Suprapubic skin (tissue), 3 donors: Measurements from ENCODE around the gene GSTO2.

Source experiments
- EP300 ChIP-seq: sonication (generic); formaldehyde crosslinking; IDR thresholded peaks from one replicate; pipeline ENCODE4 v1.6.1; 2017; ENCODE audit warnings: antibody characterized with exemption
- POLR2A ChIP-seq, 2 donors: fragments of 450-650 bp; IDR thresholded peaks; one replicate each; pipeline ENCODE4 v1.6.1; 2017; ENCODE audit warnings: antibody characterized with exemption in 2 of 2, mild to moderate bottlenecking in 2 of 2, moderate library complexity in 2 of 2
- TF ChIP-seq, protein P1 (sequence below), 2 donors: fragments of 200-600 bp in 1 of 2; fragments of 450-650 bp in 1 of 2; sonication (generic) in 1 of 2; IDR thresholded peaks; one replicate each; pipeline ENCODE4 v1.5.1; 2016 to 2019; ENCODE audit warnings: antibody characterized with exemption in 2 of 2, mild to moderate bottlenecking in 1 of 2, moderate library complexity in 1 of 2

GRCh38 chr10:104344219-104344618 is 75.2 kb downstream of the GSTO2 start:
- TF ChIP-seq POLR2A (IDR thresholded peaks at IDR 0.05) = no peak
- TF ChIP-seq, protein P1, sequence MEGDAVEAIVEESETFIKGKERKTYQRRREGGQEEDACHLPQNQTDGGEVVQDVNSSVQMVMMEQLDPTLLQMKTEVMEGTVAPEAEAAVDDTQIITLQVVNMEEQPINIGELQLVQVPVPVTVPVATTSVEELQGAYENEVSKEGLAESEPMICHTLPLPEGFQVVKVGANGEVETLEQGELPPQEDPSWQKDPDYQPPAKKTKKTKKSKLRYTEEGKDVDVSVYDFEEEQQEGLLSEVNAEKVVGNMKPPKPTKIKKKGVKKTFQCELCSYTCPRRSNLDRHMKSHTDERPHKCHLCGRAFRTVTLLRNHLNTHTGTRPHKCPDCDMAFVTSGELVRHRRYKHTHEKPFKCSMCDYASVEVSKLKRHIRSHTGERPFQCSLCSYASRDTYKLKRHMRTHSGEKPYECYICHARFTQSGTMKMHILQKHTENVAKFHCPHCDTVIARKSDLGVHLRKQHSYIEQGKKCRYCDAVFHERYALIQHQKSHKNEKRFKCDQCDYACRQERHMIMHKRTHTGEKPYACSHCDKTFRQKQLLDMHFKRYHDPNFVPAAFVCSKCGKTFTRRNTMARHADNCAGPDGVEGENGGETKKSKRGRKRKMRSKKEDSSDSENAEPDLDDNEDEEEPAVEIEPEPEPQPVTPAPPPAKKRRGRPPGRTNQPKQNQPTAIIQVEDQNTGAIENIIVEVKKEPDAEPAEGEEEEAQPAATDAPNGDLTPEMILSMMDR (IDR thresholded peaks at IDR 0.05) = no peak
- TF ChIP-seq EP300 = no peak
